ENCODE data around the gene PLEKHG5.

PLEKHG5 gene

GRCh38 chr1:6509220-6509918 lies 17.9 kb upstream of the PLEKHG5 start:
- no peak for DNase-seq

DNA sequence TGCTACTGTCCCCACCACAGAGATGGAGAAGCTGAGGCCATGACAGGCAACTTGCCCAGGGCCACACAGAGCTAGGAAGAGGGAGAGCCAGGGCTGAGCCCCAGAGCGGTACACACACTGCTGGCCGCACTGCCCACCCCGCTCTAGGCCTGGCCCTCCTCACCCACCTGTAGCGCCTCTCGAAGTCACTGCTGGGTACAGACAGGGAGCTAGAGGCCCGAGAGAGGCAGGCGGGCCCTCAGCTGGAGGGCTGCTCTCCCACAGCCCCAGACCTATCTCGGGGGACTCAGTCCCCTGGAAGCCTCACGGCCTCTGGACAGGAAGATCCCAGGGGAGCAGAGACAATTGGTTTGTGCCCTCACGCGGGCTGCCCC lies 17.3 kb upstream of the PLEKHG5 start:
- DNase-seq = no peak

DNA sequence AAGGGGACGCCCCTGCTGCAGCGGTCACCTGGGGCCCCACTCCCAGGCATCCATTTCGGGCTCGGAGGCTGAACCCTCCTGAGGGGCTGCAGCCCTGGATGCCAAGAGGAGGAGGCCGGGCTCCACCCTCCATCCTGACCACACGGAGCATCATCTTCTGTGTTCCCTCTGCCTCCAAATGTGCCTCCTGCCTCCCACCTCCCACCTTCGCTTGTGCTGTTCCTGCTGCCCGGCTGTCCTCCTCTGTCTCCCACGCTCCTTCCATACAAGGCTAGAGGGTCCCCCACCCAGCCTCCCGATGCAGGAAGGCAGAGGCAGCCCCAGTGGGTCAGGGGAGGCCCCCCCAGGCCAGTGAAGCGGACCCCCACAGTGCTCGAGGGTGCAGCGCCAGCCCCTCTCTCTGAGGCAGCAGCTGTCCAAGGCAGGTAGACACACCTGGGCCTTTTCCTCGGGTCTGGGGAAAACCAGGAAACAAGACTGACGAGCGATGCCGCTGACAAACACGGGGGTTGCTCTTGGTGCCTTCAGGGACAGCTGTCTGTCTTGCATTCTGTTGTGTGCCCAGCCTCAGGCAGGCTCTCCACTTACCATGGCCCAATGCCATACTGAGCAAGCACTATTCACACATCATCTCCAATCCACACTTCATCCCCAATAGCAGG lies 16.8 kb upstream of the PLEKHG5 start:
- DNase-seq = no peak

- no peak for DNase-seq
These were observed 16.0 kb upstream of the PLEKHG5 start for GRCh38 chr1:6507461-6507911.

- DNase-seq = no peak
These were observed 15.6 kb upstream of the PLEKHG5 start for GRCh38 chr1:6507037-6507428.

DNA sequence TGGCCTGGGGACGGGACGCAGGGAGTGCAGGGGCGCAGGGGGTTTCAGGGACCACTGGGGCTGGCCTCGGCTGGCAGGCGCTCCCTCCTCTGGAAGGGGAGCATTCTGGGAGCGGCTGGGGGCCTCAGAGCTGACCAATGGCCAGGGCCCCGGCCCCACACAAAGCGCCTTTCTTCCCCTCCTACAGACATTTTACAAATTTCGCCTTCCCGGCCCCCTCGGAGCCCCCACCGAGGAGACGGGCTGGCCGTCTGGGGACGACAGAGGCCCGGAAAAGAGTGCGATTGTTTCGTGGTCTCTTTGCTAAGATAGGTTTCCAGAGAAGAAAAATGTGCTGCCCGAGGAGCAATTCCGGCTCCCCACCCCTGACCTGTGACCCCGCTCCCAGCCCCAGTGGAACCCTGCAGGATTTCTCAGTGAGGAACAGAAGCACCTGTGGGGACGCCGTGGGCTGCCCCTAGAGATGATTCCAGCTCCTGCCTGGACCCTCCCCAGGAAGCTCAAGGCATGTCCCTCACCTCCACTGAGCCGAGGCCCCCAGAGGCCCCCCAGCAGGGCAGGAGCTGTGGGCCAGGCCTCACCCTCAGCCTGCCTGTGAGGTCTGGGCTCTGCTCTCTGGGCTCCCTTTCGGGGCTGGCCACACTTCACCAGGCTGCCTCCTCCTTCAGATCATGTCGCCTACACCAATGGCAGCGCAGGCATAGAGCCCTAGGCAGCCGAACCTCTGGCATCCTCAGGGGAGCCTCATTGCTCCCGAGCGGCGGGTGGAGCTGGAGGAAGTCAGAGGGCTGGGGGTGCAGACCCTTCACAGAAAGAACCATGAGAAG lies 15.0 kb upstream of the PLEKHG5 start:
- DNase-seq = no peak

- no peak for DNase-seq
These were observed 14.1 kb upstream of the PLEKHG5 start for GRCh38 chr1:6505367-6506209.

- DNase-seq = no peak
These were observed 13.4 kb upstream of the PLEKHG5 start for GRCh38 chr1:6504887-6505286.

- no peak for DNase-seq
These were observed 12.6 kb upstream of the PLEKHG5 start for GRCh38 chr1:6503884-6504602.

- no peak for DNase-seq
These were observed 10.8 kb upstream of the PLEKHG5 start for GRCh38 chr1:6502000-6502891.

DNA sequence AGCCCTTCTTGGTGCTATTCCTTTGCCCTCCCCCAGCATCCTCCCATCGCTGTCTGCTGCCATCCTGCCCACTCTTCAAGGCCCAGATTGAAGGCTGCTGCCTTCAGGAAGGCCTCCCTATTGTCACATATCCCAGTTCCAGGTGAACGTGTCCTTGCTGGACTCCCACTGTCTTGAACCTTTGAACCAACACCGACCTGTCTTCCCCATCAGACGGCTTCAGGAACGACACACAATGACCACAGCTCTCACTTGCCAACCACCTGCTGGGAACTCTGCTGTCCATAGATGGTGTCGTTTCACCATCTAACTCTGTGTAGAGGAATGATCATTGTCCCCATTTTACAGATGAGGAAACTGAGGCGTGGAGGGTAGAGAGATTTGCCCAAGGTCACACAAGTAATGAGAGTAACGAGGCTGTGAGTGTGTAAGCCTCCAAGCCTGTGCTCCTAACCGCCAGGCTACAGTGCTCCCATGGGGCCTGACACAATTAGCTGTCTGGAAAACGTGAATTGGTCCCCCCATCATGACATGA lies 9.9 kb upstream of the PLEKHG5 start:
- no peak for DNase-seq

DNA sequence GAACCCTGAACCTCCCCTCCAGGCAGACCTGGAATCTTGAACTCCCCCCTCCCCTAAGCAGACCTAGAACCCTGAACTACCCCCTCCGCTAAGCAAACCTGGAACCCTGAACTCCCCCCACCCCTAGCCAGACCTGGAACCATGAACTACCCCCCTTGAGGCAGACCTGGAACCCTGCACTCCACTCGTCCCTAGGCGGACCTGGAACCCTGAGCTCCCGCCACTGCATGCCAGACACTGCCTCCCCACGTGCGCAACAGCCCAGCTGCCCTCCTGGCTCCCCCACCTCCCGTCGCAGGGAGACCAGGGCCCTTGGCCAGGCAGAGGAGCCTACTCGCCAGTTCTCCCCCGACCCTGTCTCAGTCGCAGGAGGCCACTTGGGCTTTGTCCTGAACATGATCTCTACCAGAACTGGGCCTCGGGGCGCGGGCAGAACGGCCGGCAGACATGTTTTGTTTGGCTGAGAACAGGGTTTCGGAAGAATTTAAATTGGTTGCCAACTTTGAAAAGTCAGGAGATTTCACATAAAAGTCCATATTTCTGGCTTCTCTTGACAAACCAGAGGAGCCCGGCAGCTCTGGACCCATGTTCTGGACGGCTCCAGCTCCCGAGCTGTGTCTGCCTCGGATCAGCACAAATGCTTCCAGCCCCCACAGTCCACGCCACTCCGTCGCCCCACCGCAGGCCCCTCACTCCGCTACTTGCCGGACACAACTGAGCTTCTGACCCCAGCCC lies 9.2 kb upstream of the PLEKHG5 start:
- no peak for DNase-seq

GRCh38 chr1:6499296-6499695 lies 7.8 kb upstream of the PLEKHG5 start:
- DNase-seq = no peak

- no peak for DNase-seq
These were observed 7.2 kb upstream of the PLEKHG5 start for GRCh38 chr1:6498576-6499111.

DNA sequence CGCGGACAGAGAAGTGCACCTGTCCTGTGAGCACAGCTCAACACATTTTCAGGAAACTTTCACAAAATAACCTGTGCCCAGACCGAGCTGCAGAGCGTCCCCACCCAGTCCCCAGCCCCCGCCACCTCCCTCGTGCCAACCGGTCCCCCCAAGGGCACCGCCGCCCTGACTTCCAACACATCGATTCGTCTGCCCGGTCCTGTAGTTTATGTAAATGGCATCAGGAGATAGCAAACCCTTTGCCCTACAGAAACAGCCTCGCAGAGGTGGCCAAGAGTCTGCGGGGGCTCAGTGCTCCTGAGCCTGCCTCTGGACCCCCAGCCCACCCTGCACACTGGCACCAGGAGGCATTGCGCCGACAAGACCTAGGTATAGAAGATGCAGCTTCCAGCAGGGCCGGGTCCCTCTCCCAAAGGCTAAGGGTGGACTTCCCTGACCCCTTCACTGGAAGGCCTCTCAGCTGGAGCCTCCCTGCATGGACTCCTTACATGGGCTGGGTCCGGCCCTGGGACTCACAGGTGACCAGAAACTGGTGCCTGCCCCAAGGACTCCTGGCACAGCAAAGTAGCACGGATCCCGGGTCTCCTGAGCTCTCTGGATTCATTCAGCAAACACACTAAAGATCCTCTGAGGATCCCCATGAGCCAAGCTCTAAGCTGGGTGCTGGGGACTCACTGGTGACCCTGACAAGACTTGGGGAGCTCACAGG lies 6.6 kb upstream of the PLEKHG5 start:
- DNase-seq = no peak

GRCh38 chr1:6497215-6497866 lies 5.9 kb upstream of the PLEKHG5 start:
- DNase-seq = no peak

GRCh38 chr1:6496890-6497214 lies 5.4 kb upstream of the PLEKHG5 start:
- DNase-seq = no peak

GRCh38 chr1:6496365-6496721 lies 4.9 kb upstream of the PLEKHG5 start:
- no peak for DNase-seq

Measured in NCI-H1436 (cell line).